Right lobe of liver (tissue), 6 donors: ENCODE data around the gene MTG1. TPM values are rescaled to one million over a fixed set of nuclear protein-coding genes. Genes with fewer than 3 reads are reported as not detected.
A peak's percentile ranks its signal among the peaks of the same experiment; 100 is the strongest.
"Not testable (repeated sequence)": the region's sequence is repeated elsewhere in the genome, so short reads cannot be mapped to it uniquely, and the experiment has no call there.

Source experiments
- ATAC-seq, 4 donors: fragments of 200-7000 bp; cut with Tn5 transposase; one replicate each; pipeline ENCODE4 v1.9.1; 2020; ENCODE audit warnings: mild to moderate bottlenecking in 4 of 4, moderate library complexity in 4 of 4
- DNase-seq, 3 donors: peaks; one replicate each; pipeline ENCODE4 v3.0.0-alpha.2; 2020
- H3K27ac ChIP-seq, 3 donors: fragments of 200-600 bp; one replicate each; pipeline ENCODE4 v1.8.0; 2022
- H3K27me3 ChIP-seq, 2 donors: fragments of 200-600 bp; one replicate each; pipeline ENCODE4 v1.8.0; 2022
- H3K36me3 ChIP-seq, 4 donors: fragments of 200-600 bp; sonication (generic) in 1 of 4; one replicate each; pipeline versions ENCODE4 v1.5.1 to v1.8.0; 2017 to 2022; ENCODE audit warnings: control low read depth in 1 of 4
- H3K4me1 ChIP-seq, 4 donors: fragments of 200-600 bp; sonication (generic) in 1 of 4; one replicate each; pipeline versions ENCODE4 v1.5.1 to v1.8.0; 2017 to 2022; ENCODE audit warnings: control low read depth in 1 of 4
- H3K4me3 ChIP-seq, 3 donors: fragments of 200-600 bp; one replicate each; pipeline ENCODE4 v1.8.0; 2022
- H3K9me3 ChIP-seq, 4 donors: fragments of 200-600 bp; sonication (generic) in 1 of 4; one replicate each; pipeline versions ENCODE4 v1.5.1 to v1.8.0; 2017 to 2022; ENCODE audit warnings: control low read depth in 1 of 4
- POLR2A ChIP-seq: fragments of 450-650 bp; IDR thresholded peaks from one replicate; pipeline ENCODE4 v1.6.1; 2017; ENCODE audit warnings: antibody characterized with exemption, mild to moderate bottlenecking
- WGBS: methylation state at CpG from one replicate; pipeline ENCODE4 v1.1.6; 2018; ENCODE audit warnings: low coverage, low lambda C conversion rate; ENCODE audit not compliant: insufficient coverage; ENCODE audit errors: missing lambda C conversion rate; 5-methylcytosine and 5-hydroxymethylcytosine counted together
- intact Hi-C, 2 donors: fragments of 100-400 bp; cut with DNase I; formaldehyde crosslinking; loops; one replicate each; pipeline versions ENCODE4 v1.11.2 to v1.14.1; 2022
- total RNA-seq, 6 experiments: library from RNA; depleted of rRNA in 2 of 6; stranded (reverse); fragments of >200 nt in 2 of 6; fragmentation: NEBNext Ultra II Directional in 3 of 6; extraction: Animal tissue kit (Norgen Biotek cat#: 25700) in 3 of 6; gene quantifications; one replicate each; pipeline versions ENCODE4 v1.1.0 to v1.2.4, GENCODE V29; 2016 to 2023
- TF ChIP-seq, protein P1 (sequence below), 4 donors: fragments of 200-600 bp in 3 of 4; fragments of 450-650 bp in 1 of 4; IDR thresholded peaks; one replicate each; pipeline versions ENCODE4 v1.5.1 to v1.8.0; 2016 to 2022; ENCODE audit warnings: antibody characterized with exemption in 4 of 4, mild to moderate bottlenecking in 2 of 4
- donor health status: DM: no; HTN: yes; CAD: no.
- donor health status: DM: no; HTN: no; CAD: no.
- donor health status: DM: no; HTN: no; CAD: no.
- donor health status: DM: no; HTN: yes; CAD: no.
- donor health status: DM: no; HTN: yes; CAD: no.

The MTG1 gene
- total RNA-seq, 6 experiments from 2014 or later = 25.1 to 45.7 (median 34.5) TPM

GRCh38 chr10:133375357-133376115, 18.4 kb upstream of the MTG1 start:
- Histone ChIP-seq H3K36me3 (peaks cover 0 to 11% (median 4%) of the 10 kb centered on the region in 4 donors), H3K4me1 (peaks cover 0 to 29% (median 11%) of the 10 kb centered on the region in 4 donors), H3K27me3 (no peaks in the 10 kb centered on the region), H3K27ac (no peak overlapping the region), H3K4me3 (no peak overlapping the region), H3K9me3 (no peaks in the 10 kb centered on the region)
- intact Hi-C loops = loop anchor here in 1 of 2 donors (10.0 kb wide), 1 partner anchor 51 kb away; no protein-coding TSS in a partner anchor
- DNase-seq = no peak
- WGBS = 84% methylated on average over 10 of the region's 12 CpGs
- no peak for ATAC-seq
- no peak for TF ChIP-seq POLR2A

- 95% methylated on average over 3 of the region's 5 CpGs for WGBS
- not testable (repeated sequence) for H3K4me3 ChIP-seq, H3K27me3 ChIP-seq, H3K27ac ChIP-seq, DNase-seq, ATAC-seq, H3K36me3 ChIP-seq, H3K9me3 ChIP-seq
- H3K4me1 ChIP-seq = peaks cover 0 to 26% (median 11%) of the 10 kb centered on the region in 4 donors
- intact Hi-C loops = loop anchor here in 1 of 2 donors (10.0 kb wide), 1 partner anchor 51 kb away; no protein-coding TSS in a partner anchor
These were observed 17.8 kb upstream of the MTG1 start for GRCh38 chr10:133376183-133376582.

GRCh38 chr10:133377025-133377817, 16.7 kb upstream of the MTG1 start:
- Histone ChIP-seq H3K27ac (no peak overlapping the region), H3K4me1 (peaks cover 0 to 23% (median 8%) of the 10 kb centered on the region in 4 donors), H3K36me3 (no peaks in the 10 kb centered on the region), H3K27me3 (no peaks in the 10 kb centered on the region), H3K4me3 (no peak overlapping the region), H3K9me3 (no peaks in the 10 kb centered on the region)
- WGBS = no CpG with 5 or more reads among the region's 30 CpGs
- ATAC-seq (no peak), DNase-seq (peak in 2 of 3 donors; percentile 27 to 49)
- TF ChIP-seq, protein P1, sequence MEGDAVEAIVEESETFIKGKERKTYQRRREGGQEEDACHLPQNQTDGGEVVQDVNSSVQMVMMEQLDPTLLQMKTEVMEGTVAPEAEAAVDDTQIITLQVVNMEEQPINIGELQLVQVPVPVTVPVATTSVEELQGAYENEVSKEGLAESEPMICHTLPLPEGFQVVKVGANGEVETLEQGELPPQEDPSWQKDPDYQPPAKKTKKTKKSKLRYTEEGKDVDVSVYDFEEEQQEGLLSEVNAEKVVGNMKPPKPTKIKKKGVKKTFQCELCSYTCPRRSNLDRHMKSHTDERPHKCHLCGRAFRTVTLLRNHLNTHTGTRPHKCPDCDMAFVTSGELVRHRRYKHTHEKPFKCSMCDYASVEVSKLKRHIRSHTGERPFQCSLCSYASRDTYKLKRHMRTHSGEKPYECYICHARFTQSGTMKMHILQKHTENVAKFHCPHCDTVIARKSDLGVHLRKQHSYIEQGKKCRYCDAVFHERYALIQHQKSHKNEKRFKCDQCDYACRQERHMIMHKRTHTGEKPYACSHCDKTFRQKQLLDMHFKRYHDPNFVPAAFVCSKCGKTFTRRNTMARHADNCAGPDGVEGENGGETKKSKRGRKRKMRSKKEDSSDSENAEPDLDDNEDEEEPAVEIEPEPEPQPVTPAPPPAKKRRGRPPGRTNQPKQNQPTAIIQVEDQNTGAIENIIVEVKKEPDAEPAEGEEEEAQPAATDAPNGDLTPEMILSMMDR (IDR thresholded peaks at IDR 0.05) = no peak
- TF ChIP-seq POLR2A = no peak
- intact Hi-C loops = loop anchor here in 1 of 2 donors (10.0 kb wide), 1 partner anchor 52 kb away; no protein-coding TSS in a partner anchor

- peaks cover 0 to 23% (median 7%) of the 10 kb centered on the region in 4 donors for H3K4me1 ChIP-seq
- no peak for ATAC-seq
- H3K27me3 ChIP-seq = no peaks in the 10 kb centered on the region
- intact Hi-C loops = loop anchor here in 1 of 2 donors (10.0 kb wide), 1 partner anchor 53 kb away; no protein-coding TSS in a partner anchor
- DNase-seq = peak in 2 of 3 donors; percentile 35 to 49
- no peaks in the 10 kb centered on the region for H3K9me3 ChIP-seq
- no peak for TF ChIP-seq POLR2A
- TF ChIP-seq, protein P1 (IDR thresholded peaks at IDR 0.05) = no peak
- H3K36me3 ChIP-seq = no peaks in the 10 kb centered on the region
- H3K4me3 ChIP-seq = peak overlapping the region; percentile 65 to 92 (median 77)
- peak overlapping the region; percentile 66 to 90 (median 86) for H3K27ac ChIP-seq
- 30% methylated on average over 2 of the region's 20 CpGs for WGBS
These were observed 16.1 kb upstream of the MTG1 start for GRCh38 chr10:133377818-133378250.

- DNase-seq (peak; percentile 84 to 86 (median 86)), ATAC-seq (peak; percentile 66 to 87 (median 82))
- WGBS = 3% methylated on average over 7 of the region's 90 CpGs
- Histone ChIP-seq H3K36me3 (no peaks in the 10 kb centered on the region), H3K9me3 (no peaks in the 10 kb centered on the region), H3K4me1 (peaks cover 0 to 23% (median 7%) of the 10 kb centered on the region in 4 donors), H3K27me3 (no peaks in the 10 kb centered on the region), H3K4me3 (peak overlapping the region; percentile 65 to 92 (median 77)), H3K27ac (peak overlapping the region; percentile 66 to 90 (median 86))
- intact Hi-C loops = loop anchor here in 1 of 2 donors (10.0 kb wide), 1 partner anchor 54 kb away; no protein-coding TSS in a partner anchor
- TF ChIP-seq POLR2A = peak; percentile 51
- TF ChIP-seq, protein P1 (IDR thresholded peaks at IDR 0.05) = no peak
These were observed 15.5 kb upstream of the MTG1 start for GRCh38 chr10:133378251-133379096.
